OCI-LY3 (cell line): ENCODE data around the gene RGS6.

Experiments used
- H2AFZ ChIP-seq: fragments of 200-600, 300-600 bp; shearing (Covaris generic); 2 replicates; pipeline ENCODE4 v1.6.0; 2014; ENCODE audit warnings: antibody characterized with exemption, low read depth, low read length
- H3K27ac ChIP-seq: fragments of 200-600, 300-600 bp; sonication (generic); 2 replicates; pipeline ENCODE4 v1.5.1; 2014; ENCODE audit warnings: mild to moderate bottlenecking, low read length, moderate library complexity, mixed read lengths
- H3K27me3 ChIP-seq: fragments of 200-600, 300-600 bp; sonication (generic); 2 replicates; pipeline ENCODE4 v1.6.1; 2014; ENCODE audit warnings: low read depth, low read length, mixed read lengths
- H3K36me3 ChIP-seq: fragments of 200-600, 300-600 bp; sonication (generic); replicated peaks from 2 replicates; pipeline ENCODE3; 2014; ENCODE audit warnings: low read depth, low read length, mixed read lengths
- H3K4me1 ChIP-seq: fragments of 300-600, 200-600 bp; sonication (generic); 2 replicates; pipeline ENCODE4 v1.6.1; 2014; ENCODE audit warnings: low read length, mixed read lengths
- H3K4me2 ChIP-seq: fragments of 200-600, 300-600 bp; sonication (generic); 2 replicates; pipeline ENCODE4 v1.6.1; 2014; ENCODE audit warnings: low read length, mixed read lengths
- H3K4me3 ChIP-seq: fragments of 300-600, 200-600 bp; sonication (generic); 2 replicates; pipeline ENCODE4 v1.5.1; 2014; ENCODE audit warnings: antibody characterized with exemption, mild to moderate bottlenecking, low read length, moderate library complexity
- H3K79me2 ChIP-seq: fragments of 300-600, 200-600 bp; shearing (Covaris generic); 2 replicates; pipeline ENCODE4 v1.6.1; 2014; ENCODE audit warnings: mild to moderate bottlenecking, low read length, mixed read lengths
- H3K9ac ChIP-seq: fragments of 300-600, 200-600 bp; shearing (Covaris generic); 2 replicates; pipeline ENCODE4 v1.6.0; 2014; ENCODE audit warnings: mild to moderate bottlenecking, low read length, moderate library complexity
- H3K9me3 ChIP-seq: fragments of 200-600, 300-600 bp; shearing (Covaris generic); 2 replicates; pipeline ENCODE4 v1.6.1; 2014; ENCODE audit warnings: low read length, mixed read lengths; ENCODE audit not compliant: insufficient read depth
- H4K20me1 ChIP-seq: fragments of 200-600, 300-600 bp; sonication (generic); 2 replicates; pipeline ENCODE4 v1.6.1; 2016; ENCODE audit warnings: low read length, mixed read lengths; ENCODE audit not compliant: insufficient read depth
- EZH2phosphoT487 ChIP-seq: fragments of 200-600 bp; shearing (Covaris generic); IDR thresholded peaks from 2 replicates; pipeline ENCODE4 v1.6.1; 2018; ENCODE audit warnings: antibody characterized with exemption, mixed run types, low read depth
- TF ChIP-seq, protein P1 (sequence below): fragments of 200-600, 300-600 bp; sonication (generic); IDR thresholded peaks from 2 replicates; pipeline ENCODE4 v1.5.1; 2014; ENCODE audit warnings: antibody characterized with exemption, low read length, low read depth

Gene RGS6

DNA sequence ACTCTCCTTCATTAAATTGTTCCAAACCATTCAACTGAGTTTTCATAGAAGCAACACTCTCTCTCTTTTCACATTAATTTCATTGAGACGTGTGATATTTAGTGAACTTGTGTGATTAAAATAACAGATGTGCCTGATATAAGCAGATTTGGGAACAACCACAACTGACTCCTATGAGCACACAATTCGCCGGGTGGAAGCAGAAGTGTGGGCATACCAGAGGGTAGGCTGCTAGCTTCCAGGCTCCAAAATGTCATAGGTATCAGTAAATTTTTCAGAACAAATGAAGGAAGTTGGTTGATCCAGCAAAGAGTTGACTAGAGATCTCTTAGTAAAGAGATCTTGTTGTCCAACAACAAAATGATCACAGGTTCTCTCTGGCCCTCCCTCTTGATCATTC lies 532.0 kb downstream of the RGS6 start:
- Histone ChIP-seq H3K4me1 (no peaks in the 10 kb centered on the region), H3K4me2 (no peak overlapping the region), H3K27ac (no peak overlapping the region), H4K20me1 (no peaks in the 10 kb centered on the region), H3K4me3 (no peak overlapping the region), H3K9ac (no peak overlapping the region), H2AFZ (no peak overlapping the region), H3K36me3 (no peaks in the 10 kb centered on the region), H3K79me2 (no peaks in the 10 kb centered on the region), H3K9me3 (peaks cover 9% of the 10 kb centered on the region; the same call in 1 of the 2 replicates), H3K27me3 (peaks cover 31% of the 10 kb centered on the region; the same call in 1 of the 2 replicates)
- no peak for TF ChIP-seq EZH2phosphoT487
- TF ChIP-seq, protein P1, sequence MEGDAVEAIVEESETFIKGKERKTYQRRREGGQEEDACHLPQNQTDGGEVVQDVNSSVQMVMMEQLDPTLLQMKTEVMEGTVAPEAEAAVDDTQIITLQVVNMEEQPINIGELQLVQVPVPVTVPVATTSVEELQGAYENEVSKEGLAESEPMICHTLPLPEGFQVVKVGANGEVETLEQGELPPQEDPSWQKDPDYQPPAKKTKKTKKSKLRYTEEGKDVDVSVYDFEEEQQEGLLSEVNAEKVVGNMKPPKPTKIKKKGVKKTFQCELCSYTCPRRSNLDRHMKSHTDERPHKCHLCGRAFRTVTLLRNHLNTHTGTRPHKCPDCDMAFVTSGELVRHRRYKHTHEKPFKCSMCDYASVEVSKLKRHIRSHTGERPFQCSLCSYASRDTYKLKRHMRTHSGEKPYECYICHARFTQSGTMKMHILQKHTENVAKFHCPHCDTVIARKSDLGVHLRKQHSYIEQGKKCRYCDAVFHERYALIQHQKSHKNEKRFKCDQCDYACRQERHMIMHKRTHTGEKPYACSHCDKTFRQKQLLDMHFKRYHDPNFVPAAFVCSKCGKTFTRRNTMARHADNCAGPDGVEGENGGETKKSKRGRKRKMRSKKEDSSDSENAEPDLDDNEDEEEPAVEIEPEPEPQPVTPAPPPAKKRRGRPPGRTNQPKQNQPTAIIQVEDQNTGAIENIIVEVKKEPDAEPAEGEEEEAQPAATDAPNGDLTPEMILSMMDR: no peak

- H3K9ac ChIP-seq: no peak overlapping the region
- H3K27ac ChIP-seq: no peak overlapping the region
- no peak overlapping the region for H2AFZ ChIP-seq
- no peaks in the 10 kb centered on the region for H4K20me1 ChIP-seq
- no peaks in the 10 kb centered on the region for H3K79me2 ChIP-seq
- H3K9me3 ChIP-seq: peaks cover 9% of the 10 kb centered on the region; the same call in 1 of the 2 replicates
- TF ChIP-seq, protein P1: no peak
- TF ChIP-seq EZH2phosphoT487: no peak
- H3K27me3 ChIP-seq: peaks cover 41% of the 10 kb centered on the region
- no peaks in the 10 kb centered on the region for H3K36me3 ChIP-seq
- no peaks in the 10 kb centered on the region for H3K4me1 ChIP-seq
- H3K4me3 ChIP-seq: no peak overlapping the region
- H3K4me2 ChIP-seq: no peak overlapping the region
These were observed 534.1 kb downstream of the RGS6 start for GRCh38 chr14:72466325-72466724.

- Histone ChIP-seq H3K4me1 (peaks cover 3% of the 10 kb centered on the region), H3K9me3 (peaks cover 7% of the 10 kb centered on the region; the same call in 1 of the 2 replicates), H3K27ac (no peak overlapping the region), H3K36me3 (no peaks in the 10 kb centered on the region), H2AFZ (no peak overlapping the region), H3K4me3 (no peak overlapping the region), H3K9ac (no peak overlapping the region), H4K20me1 (no peaks in the 10 kb centered on the region), H3K27me3 (peaks cover 54% of the 10 kb centered on the region), H3K79me2 (no peaks in the 10 kb centered on the region), H3K4me2 (no peak overlapping the region)
- no peak for TF ChIP-seq EZH2phosphoT487
- TF ChIP-seq, protein P1: no peak
These were observed 539.1 kb downstream of the RGS6 start for GRCh38 chr14:72471346-72471745.

DNA sequence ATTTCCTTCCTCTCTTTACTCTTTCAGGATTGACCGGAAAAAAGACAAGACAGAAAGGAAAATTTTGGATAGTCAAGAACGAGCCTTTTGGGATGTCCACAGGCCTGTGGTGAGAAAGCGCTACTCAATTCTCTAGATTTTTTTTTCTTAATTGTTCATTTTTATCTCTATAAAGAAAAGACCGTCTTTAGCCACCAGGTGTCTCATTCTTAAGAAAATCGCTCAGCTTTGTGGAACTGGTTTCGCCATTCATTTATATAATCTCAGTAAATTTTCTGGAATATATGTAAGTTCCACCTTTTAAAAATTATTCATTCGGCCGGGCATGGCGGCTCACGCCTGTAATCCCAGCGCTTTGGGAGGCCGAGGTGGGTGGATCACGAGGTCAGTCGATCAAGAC lies 540.6 kb downstream of the RGS6 start:
- Histone ChIP-seq H3K27ac (no peak overlapping the region), H3K9ac (no peak overlapping the region)

More for the DNA sequence above, 540.6 kb downstream of the RGS6 start:
- Histone ChIP-seq H3K27me3 (peaks cover 62% of the 10 kb centered on the region), H4K20me1 (0 out of 2 replicates have a peak, but pooled peaks cover 6% of the 10 kb centered on the region), H3K9me3 (no peaks in the 10 kb centered on the region), H2AFZ (no peak overlapping the region), H3K4me3 (no peak overlapping the region), H3K4me1 (peaks cover 14% of the 10 kb centered on the region), H3K36me3 (no peaks in the 10 kb centered on the region), H3K4me2 (no peak overlapping the region), H3K79me2 (no peaks in the 10 kb centered on the region)
- TF ChIP-seq EZH2phosphoT487: no peak
- TF ChIP-seq, protein P1: peak; percentile 33
